ENCODE results near the gene SYT2. TPM values are rescaled to one million over a fixed set of nuclear protein-coding genes. Genes with fewer than 3 reads are reported as not detected.
"Not testable (repeated sequence)": the region's sequence is repeated elsewhere in the genome, so short reads cannot be mapped to it uniquely, and the experiment has no call there.

SYT2 gene
- total RNA-seq, 1 experiment from 2014 or later = not detected

DNA sequence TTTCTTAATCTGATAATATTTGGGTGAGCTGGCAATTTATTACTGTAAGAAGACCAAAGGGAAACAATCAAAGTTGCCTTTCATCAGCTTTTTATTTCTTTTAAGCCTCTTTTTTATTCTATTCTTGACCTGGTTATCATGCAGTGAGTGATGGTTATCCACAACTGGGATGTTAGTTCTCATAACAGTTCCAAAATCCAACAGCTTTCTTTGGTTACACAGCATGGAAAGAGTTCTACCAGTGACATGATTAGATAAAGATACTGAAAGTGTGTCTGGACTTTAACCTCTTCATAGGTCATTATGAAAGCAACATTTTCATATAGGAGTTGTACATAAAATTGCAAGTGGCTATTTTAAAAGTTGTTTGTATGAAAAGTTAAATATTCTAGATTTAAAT is 163.0 kb downstream of the SYT2 start:
- no peak for DNase-seq (ENCODE audit: low read depth)

DNA sequence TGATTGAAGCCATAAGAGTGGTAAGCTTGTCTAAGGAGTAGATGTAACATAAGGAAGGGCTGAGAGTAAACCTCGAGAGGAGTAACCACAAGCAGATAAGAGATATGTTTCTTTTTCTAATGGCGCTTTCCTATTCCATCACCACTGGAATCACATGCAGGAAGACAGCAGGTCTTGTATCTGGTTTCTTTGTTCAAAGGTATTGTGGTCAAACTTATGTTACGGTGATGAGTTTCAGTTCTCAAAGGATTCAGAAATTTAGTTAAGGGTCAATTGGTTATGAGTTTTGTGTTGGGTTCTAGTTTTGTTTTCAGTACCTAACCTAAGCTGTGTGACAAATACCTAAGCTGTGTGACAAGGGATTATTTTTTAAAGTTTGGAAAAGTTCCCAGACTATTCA is 163.5 kb downstream of the SYT2 start:
- DNase-seq (ENCODE audit: low read depth) = not testable (repeated sequence)

DNA sequence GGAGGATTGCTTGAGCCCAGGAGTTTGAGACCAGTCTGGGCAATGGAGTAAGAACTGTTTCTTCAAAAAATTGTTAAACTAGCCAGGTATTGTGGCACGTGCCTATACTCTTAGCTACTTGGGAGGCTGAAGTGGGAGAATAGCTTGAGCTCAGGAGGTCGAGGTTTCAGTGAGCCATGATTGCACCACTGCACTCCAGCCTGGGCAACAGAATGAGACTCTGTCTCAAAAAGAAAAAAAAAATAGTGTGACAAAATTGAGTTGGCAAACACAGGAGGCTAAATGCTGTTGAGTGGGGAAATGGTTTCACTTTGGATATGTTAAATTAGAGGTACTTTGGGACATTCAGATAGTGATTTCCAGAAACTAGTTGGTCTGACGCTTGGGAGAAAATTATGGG is 163.9 kb downstream of the SYT2 start:
- DNase-seq (ENCODE audit: low read depth) = not testable (repeated sequence)

DNA sequence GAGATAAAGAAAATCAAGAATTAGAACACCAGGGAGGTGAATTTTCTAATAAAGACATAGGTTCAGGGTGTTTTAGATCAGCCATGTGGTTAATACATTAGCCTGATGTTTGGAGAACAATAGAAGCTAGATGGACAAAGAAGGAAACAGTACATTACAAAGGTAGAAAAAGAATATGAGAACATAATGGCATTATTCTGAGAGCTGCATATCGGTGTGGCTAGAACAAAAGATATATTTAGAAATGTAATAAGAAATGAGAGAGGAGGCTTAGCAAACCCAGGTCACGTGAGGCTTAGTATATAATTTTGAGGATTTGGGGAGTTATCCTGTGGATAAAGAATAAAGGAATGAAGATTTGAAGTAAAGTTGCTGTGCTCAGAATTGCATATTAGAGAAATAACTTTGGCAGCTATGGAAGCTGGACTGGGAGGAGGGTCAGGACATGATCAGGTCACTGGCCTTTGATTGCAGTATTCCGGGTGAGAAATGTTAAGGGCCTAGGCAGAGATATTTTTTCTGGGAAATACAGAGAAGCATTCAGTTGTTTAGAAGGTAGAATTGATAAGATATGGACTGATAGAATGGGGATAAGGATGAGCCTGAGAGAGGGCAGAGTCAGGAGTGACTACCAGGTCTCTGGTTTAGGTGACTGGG is 164.5 kb downstream of the SYT2 start:
- DNase-seq (ENCODE audit: low read depth) = not testable (repeated sequence)

DNA sequence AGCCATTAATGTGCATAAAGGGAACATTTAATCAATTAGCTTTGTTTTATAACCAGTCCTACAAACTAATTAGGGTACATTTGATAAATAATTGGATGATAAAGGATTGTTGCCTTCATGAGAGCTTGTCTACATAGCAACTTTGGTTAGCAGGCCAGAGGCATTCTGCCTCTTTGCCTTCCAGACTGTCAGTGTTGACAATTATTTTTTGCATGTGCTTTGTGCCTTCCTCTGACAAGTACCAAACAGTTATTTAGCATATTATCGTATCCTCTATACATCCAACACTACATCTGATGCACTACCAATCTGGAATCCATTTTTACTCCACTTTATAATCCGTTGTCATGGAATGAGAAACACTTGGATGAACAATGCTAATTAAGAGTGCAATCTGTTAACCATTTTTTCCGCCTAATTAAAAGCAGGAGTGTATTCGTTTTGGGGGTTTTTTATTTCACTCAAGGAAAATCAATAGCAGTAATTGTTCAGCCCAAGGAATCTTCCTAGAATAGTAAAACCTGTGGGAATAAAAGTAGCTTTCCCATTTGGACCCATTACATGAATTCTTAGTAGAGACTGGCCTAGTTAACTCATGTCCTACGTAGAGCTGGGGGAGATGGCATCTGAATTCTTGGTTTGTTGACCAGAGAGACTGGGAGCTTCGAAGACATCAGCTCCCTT is 165.3 kb downstream of the SYT2 start:
- not testable (repeated sequence) for DNase-seq (ENCODE audit: low read depth)

DNA sequence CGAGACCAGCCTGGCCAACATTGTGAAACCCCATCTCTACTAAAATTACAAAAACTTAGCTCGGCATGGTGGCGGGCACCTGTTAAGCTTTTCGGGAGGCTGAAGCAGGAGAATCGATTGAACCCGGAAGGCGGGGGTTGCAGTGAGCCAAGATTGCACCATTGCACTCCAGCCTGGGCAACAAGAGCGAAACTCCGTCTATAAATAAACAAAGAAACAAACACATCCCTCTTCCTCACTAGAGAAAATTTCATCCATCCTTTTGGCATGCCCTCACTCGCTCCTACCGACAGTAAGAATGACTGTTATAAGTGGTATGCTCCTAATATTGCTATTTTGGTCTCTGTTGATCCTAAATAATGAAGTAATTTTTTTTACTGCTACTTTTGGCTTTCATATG is 166.7 kb downstream of the SYT2 start:
- not testable (repeated sequence) for DNase-seq (ENCODE audit: low read depth)

DNA sequence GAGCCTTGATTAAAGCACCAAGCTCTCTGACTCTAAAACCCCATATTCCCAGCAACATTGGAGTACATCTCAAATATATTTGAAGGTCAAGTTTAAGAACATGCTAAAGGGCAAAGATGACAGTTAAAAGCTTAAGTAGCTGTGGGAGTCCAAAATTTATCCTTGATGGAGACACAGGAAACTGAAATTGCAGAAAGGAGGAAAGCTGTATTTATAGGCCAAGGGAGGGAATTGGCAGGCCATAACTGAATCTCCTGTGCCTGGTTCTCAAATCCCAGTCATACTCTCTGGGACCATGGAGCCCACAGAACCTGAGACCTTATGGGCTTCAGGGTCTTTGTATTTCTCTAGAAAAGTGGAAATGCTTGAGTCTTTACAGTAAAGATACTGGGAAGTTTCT is 167.8 kb downstream of the SYT2 start:
- not testable (repeated sequence) for DNase-seq (ENCODE audit: low read depth)

DNA sequence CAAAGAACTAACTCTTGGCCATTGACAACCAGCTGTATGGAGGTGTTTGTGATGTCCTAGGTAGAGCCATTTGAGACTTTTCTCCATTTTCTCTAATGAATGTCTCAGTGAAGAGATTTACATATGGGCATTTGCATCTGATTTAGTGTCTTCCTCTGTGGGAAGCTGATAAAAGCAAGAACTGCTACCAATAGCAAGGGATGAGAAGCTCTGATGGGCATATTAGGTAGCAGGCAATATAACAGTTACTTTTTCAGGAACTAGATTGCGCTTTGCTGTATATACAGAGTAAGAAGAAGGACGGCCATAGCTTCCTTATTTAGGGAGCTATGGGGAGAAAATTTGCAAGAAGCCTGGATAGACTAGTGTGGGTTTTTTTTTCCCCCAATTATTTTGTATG is 169.4 kb downstream of the SYT2 start:
- not testable (repeated sequence) for DNase-seq (ENCODE audit: low read depth)

Other genes with a start within 250 kb of the SYT2 start
- 30.4 and 34.4 TPM in 2 replicates for gene KDM5B, start 98.0 kb upstream of the SYT2 start, total RNA-seq (2014; rRNA removed)
- gene PCAT6, start 100.5 kb upstream of the SYT2 start, total RNA-seq (2014; rRNA removed) = 0.96 TPM in 1 of 2 replicates, not detected in the other
- gene RABIF, start 178.7 kb upstream of the SYT2 start, total RNA-seq (2014; rRNA removed) = 6.6 and 7.1 TPM in 2 replicates
- gene KLHL12, start 216.8 kb upstream of the SYT2 start, total RNA-seq (2014; rRNA removed) = 30.7 and 35.6 TPM in 2 replicates
- 95.3 and 102 TPM in 2 replicates for gene ADIPOR1, start 247.9 kb upstream of the SYT2 start, total RNA-seq (2014; rRNA removed)